Activated naive CD4-positive, alpha-beta T cell (primary cell): ENCODE measurements around the gene HDAC10.
A peak's percentile ranks its signal among the peaks of the same experiment; 100 is the strongest.
"Not testable (repeated sequence)": the region's sequence is repeated elsewhere in the genome, so short reads cannot be mapped to it uniquely, and the experiment has no call there.

Experiments used
- DNase-seq, 4 experiments: peaks; one replicate each; lab custom pipeline; 2025; lab: John Stamatoyannopoulos, UW

The HDAC10 gene

DNA sequence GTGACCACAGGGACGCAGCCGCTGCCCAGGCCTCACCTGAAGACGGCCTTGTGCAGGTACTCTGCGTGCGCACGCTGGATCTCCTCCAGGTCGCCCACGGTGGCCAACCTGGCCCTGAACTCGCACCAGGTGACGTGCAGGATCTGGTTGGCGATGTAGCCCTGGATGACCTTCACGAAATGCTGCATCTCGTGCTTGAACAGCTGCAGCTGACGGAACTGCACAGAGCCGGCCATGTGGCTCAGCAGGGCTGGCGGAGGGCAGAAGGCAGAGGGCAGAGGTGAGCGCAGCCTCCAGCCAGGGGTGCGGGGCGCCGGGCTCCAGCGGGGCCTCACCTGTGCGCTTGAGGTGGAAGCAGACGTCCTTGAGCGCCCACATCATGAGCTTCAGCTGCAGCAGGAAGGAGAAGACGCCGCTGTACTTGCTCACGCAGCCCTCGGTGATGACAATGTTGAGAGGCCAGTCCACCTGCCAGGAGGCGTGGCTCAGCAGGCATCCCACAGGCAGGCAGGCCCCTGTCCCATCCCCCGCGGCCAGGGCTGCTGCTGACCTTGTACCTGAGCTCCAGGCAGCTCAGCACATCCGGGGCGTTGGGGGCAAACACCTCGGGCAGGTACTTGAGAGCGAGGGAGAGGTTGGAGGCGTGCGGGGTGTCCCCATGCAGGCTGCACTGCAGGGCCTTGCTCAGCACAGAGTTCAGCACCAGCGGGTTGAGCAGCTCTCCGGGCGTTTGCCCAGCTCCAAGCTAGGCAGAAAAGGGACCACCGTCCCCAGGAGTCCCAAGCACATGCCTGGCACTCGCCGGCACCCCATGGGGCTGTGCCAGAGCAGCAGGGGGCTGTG, 32.7 kb downstream of the HDAC10 start:
- DNase-seq: no peak

DNA sequence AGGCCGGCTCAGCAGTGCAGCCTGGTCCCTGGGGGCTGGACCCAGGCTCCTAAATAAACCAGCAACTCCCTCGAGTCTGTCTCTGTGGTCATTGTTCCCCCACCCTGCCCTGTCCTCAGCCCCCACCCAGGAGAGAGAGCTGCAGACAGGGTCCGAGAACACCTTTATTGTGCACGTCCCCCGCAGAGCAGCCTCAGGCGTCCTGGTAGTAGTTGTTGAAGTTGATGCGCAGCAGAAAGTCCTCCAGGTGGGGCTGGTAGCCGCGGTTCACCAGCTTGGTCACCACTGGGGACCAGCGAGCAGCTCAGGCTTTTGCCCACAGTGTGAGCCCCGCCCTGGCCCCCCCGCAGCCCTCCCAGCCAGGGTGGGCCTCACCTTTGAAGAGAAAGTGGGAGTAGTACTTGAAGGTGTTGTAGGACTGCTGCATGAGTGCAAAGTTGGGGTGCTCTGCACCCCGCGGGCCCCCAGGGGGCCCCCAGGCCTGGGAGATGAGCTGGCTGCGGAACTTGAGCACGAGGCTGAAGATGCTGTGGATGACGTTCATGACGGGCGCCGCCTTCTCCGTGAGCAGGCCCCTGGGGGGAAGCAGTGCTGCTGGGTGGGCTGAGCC, 33.4 kb downstream of the HDAC10 start:
- DNase-seq: no peak

DNA sequence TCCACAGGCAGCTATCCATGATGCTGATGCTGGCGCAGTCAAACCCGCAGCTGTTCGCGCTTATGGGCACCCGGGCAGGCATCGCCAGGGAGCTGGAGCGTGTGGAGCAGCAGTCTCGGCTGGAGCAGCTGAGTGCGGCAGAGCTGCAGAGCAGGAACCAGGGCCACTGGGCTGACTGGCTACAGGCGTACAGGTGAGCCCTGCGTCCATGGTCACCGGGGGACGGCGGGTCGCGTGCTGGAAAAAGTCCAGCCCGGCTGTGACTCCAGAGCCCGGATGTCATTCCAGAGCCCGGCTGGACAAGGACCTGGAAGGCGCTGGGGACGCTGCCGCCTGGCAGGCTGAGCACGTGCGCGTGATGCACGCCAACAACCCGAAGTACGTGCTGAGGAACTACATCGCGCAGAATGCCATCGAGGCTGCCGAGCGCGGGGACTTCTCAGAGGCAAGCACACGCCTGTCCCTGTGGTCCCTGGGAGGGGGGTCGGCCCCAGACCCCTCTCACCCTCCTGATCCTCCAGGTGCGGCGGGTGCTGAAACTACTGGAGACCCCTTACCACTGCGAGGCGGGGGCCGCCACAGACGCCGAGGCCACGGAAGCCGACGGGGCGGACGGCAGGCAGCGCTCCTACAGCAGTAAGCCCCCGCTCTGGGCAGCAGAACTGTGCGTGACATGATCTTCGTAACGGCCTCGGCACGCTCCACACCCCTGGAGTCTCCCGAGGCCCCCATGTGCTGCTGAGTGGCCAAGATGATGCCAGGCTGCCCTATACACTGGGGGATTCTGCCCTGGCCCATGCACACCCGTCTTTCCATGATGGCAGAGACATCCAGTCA, 34.2 kb downstream of the HDAC10 start:
- DNase-seq: no peak

GRCh38 chr22:50216055-50216683, 34.9 kb downstream of the HDAC10 start:
- no peak for DNase-seq

- no peak for DNase-seq
Observed at GRCh38 chr22:50215297-50216054, 35.6 kb downstream of the HDAC10 start.

GRCh38 chr22:50213263-50213662, 37.8 kb downstream of the HDAC10 start:
- DNase-seq: no peak

- DNase-seq: no peak
Observed at GRCh38 chr22:50211147-50211546, 39.9 kb downstream of the HDAC10 start.

- no peak for DNase-seq
Observed at GRCh38 chr22:50210378-50211139, 40.5 kb downstream of the HDAC10 start.

DNA sequence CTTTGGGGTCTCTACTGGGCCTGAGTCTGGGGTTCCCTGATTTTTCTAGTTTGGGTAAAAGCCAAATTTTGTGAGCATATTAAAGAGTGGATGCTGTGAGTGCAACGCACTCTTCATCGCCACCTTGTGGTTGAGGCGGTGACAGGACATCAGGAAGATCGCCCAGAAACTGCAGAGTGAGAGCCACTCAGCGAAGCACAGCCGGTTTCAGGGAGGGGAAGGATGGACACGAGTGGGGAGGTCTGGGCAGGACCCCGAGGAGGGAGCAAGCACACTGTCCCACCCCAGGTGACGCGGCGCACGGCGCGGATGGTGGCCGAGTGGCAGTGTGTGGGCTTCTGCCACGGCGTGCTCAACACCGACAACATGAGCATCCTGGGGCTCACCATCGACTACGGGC, 41.2 kb downstream of the HDAC10 start:
- DNase-seq: peak in 3 of 4 experiments; percentile 38 to 60 (median 41)

DNA sequence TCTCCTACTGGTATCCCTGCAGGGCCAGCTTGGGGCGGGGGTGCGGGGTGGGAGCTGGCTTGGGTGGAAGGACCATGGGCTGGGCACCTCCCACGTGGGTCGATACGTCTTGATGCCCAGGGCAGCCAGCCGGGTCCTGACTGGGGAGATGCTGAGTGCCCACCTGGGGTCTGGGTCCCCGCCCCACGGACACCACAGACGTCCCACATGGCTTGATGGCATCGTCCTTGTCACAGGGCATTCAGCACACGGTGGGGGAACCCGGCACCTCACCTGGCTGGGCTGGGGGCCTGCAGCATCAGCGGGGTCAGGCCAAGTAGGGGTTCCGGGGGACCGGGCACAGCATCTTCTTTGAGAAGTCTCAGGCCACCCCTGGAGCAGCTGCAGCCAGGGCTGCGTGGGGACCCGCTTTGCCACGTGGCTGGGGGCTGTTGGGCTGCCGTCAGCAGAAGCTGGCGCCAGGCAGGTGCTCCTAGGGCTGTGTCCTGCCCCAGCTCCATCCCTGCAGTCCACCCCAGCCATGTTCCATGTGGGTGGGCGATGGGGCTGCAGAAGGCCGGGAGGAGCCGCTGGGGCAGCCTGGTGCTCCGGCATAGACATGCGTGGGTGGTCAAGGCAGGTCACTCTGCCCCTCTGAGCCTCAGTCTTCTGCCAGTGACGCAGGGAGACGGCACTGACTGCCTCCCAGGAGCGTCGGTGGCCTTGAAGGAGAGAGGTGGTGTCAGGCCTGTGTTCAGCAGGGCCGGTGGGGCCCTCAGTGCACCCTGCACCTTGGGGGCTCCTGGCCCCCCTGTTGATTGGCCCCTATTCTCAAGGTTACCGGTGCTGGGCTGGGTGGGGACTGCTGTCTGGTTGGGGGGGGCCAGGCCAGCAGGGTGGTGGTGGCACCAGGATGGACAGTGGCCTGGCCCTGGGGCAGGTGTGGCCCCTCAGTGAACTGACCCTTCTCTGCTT, 41.8 kb downstream of the HDAC10 start:
- no peak for DNase-seq

DNA sequence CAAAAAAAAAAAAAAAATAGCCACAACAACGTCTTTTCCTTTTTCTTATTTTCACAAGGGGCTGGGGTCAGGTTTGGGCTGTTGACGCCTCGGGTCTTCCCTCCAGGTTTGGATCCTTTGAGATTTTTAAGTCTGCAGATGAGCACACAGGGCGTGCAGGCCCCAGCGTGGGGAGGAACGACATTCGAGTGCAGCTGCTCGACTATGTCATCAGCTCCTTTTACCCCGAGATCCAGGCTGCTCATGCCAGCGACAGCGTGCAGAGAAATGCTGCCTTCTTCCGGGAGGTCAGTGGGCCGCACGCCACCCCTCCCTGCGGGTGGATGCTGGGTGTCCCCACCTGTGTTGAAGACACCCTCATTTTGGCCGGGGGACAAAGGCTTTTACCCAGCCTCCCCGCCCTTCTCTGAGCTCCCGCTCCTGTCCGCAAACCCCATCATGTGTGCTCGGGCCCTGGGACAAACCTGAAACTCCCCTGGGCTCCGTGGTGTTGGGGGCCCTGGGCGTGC, 42.6 kb downstream of the HDAC10 start:
- DNase-seq: no peak

DNA sequence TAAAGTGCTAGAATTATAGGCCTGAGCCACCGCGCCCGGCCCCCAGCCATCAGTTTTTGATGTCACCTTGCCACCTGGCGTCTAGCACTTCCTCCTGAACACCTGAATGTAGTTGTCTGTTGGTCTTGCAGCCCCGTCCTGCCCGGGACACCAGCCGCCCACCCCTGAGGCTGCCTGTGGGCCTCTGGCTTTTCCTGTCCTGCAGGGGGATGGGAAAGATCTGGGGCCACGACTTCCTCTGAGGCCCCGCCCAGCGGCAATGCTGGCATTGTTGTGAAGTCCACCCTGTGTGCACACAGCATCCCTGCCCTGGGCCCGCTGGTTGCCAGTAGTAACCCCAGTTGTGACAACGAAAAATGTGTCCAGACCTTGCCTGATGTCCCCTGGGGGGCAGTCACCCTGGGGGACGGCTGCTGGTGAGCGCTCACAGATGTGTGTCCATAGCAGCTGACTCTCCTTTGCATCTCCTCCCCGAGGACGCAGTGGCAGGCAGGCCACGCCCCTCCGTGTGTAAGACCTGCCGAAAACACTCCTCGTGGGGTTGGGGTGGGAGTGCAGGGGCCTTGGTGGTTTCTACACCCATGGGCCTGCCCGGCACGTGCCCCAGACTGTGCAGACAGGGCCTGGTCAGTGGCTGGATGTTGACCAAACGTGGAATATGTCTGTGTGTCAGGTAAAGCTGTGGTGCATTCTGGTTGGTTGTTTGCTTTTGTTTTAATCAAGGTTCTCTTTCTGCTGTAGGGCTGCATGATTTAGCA, 43.5 kb downstream of the HDAC10 start:
- no peak for DNase-seq

DNA sequence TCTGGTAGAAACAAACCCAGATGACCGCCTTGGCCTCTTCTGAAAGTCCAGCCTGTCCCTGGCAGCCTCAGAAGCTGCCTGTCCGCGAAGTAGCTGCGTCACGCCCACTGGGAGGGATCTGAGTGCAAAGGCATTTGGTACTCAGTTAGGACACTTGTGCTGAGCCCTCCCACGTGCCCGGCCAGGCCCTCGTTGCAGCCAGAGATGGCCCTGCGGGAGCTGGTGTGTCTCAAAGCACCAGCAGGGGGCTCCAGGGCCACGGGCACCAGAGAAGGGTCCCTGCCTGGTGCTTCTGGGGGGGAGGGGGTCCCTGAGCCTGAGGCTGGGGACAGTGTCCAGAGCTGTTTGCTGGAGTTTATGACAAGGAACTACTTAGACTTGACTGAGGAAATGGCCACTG, 44.5 kb downstream of the HDAC10 start:
- DNase-seq: no peak

- DNase-seq: no peak
Observed at GRCh38 chr22:50205781-50206569, 45.1 kb downstream of the HDAC10 start.

DNA sequence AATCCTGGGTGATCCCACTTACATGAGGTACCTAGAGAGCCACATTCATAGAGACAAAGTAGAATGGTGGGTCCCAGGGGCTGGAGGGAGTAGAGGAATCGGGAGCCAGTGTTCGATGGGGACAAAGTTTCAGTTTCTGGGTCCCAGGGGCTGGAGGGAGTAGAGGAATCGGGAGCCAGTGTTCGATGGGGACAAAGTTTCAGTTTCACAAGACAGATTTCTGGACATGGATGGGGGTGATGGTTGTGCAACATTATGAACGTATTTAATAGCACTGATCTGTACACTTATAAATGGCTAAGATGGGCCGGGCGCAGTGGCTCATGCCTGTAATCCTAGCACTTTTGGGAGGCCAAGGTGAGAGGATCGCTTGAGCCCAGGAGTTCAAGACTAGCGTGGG, 46.1 kb downstream of the HDAC10 start:
- DNase-seq: not testable (repeated sequence)

DNA sequence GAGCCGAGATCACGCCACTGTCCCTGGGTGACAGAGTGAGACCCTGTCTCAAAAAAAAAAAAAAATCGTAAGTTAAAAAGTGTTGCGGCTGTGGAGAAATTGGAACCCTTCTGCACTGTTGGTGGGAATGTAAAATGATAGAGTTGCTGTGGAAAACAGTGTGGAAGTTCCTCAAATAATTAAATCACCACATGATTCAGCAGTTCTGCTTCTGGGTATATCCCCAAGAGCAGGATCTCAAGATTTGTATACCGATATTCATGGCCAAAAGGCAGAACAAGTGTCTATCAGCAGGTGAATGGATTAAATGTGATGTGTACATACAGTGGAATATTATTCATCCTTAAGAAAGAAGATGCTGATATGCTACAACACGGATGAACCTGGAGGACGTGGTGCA, 46.5 kb downstream of the HDAC10 start:
- no peak for DNase-seq

DNA sequence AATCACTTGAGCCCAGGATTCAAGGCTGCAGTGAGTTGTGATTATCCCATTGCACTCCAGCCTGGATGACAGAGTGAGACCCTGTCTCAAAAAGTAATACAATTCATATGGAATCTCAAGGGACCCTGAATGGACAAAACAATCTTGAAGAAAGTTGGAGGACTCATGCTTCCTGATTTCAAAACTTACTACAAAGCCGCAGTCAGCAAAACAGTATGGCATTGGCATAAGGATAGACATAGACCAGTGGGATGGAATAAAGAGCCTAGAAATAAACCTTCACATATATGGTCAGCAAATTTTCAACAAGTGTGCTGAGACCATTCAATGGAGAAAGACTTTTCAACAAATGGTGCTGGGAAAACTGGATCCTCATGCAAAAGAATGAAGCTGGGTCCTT, 47.8 kb downstream of the HDAC10 start:
- DNase-seq: no peak
